OCI-LY1 (cell line): ENCODE measurements around the gene SEMA3B.

Experiments used
- H2AFZ ChIP-seq: fragments of 200-600 bp; sonication (generic), shearing (Covaris generic); 2 replicates; pipeline ENCODE4 v1.6.0; 2014; ENCODE audit warnings: antibody characterized with exemption, mild to moderate bottlenecking, low read length
- H3F3A ChIP-seq: fragments of 200-600 bp; sonication (generic), shearing (Covaris generic); 2 replicates; pipeline ENCODE4 v1.6.0; 2014; ENCODE audit warnings: mild to moderate bottlenecking, antibody characterized with exemption, low read length, moderate library complexity; ENCODE audit not compliant: insufficient read depth
- H3K27ac ChIP-seq: fragments of 200-600 bp; sonication (generic); 2 replicates; pipeline ENCODE4 v1.5.1; 2014; ENCODE audit warnings: low read length, mixed run types, mild to moderate bottlenecking, low read depth; ENCODE audit not compliant: poor library complexity, severe bottlenecking
- H3K27me3 ChIP-seq: fragments of 200-600 bp; sonication (generic); 2 replicates; pipeline ENCODE4 v1.6.0; 2014; ENCODE audit warnings: antibody characterized with exemption, mild to moderate bottlenecking, low read length, moderate library complexity; ENCODE audit not compliant: insufficient read depth
- H3K36me3 ChIP-seq: fragments of 200-600 bp; sonication (generic); 2 replicates; pipeline ENCODE4 v1.6.1; 2014; ENCODE audit warnings: mild to moderate bottlenecking, antibody characterized with exemption, low read length, moderate library complexity, mixed read lengths; ENCODE audit not compliant: insufficient read depth
- H3K4me1 ChIP-seq: fragments of 200-600 bp; sonication (generic); 2 replicates; pipeline ENCODE4 v1.5.1; 2014; ENCODE audit warnings: mild to moderate bottlenecking, low read length, moderate library complexity; ENCODE audit not compliant: insufficient read depth, severe bottlenecking
- H3K4me2 ChIP-seq: fragments of 200-600 bp; sonication (generic), shearing (Covaris generic); 2 replicates; pipeline ENCODE4 v1.6.1; 2014; ENCODE audit warnings: low read length
- H3K4me3 ChIP-seq: fragments of 200-600 bp; sonication (generic); 2 replicates; pipeline ENCODE4 v1.5.1; 2014; ENCODE audit warnings: low read length, low read depth, mild to moderate bottlenecking, mixed read lengths; ENCODE audit not compliant: poor library complexity, severe bottlenecking
- H3K79me2 ChIP-seq: fragments of 200-600 bp; shearing (Covaris generic); 2 replicates; pipeline ENCODE4 v1.6.1; 2016; ENCODE audit warnings: mixed run types, low read length, mixed read lengths; ENCODE audit not compliant: insufficient read depth
- H3K9ac ChIP-seq: fragments of 200-600 bp; sonication (generic), shearing (Covaris generic); 2 replicates; pipeline ENCODE4 v1.6.1; 2014; ENCODE audit warnings: mild to moderate bottlenecking, low read length, mixed read lengths
- H3K9me2 ChIP-seq: fragments of 200-600 bp; sonication (generic), shearing (Covaris generic); 2 replicates; pipeline ENCODE4 v1.6.1; 2014; ENCODE audit warnings: low read depth, mild to moderate bottlenecking, low read length, mixed read lengths
- H3K9me3 ChIP-seq: fragments of 200-600 bp; shearing (Covaris generic); 2 replicates; pipeline ENCODE4 v1.6.1; 2014; ENCODE audit warnings: low read length, mixed read lengths
- H4K20me1 ChIP-seq: fragments of 200-600 bp; sonication (generic), shearing (Covaris generic); 2 replicates; pipeline ENCODE4 v1.6.0; 2016; ENCODE audit warnings: mild to moderate bottlenecking, low read length; ENCODE audit not compliant: insufficient read depth
- EZH2 ChIP-seq: fragments of 200-600 bp; sonication (generic), shearing (Covaris generic); IDR thresholded peaks from 2 replicates; pipeline ENCODE4 v1.8.0; 2017; ENCODE audit warnings: borderline replicate concordance, mixed run types, mild to moderate bottlenecking, antibody characterized with exemption, low read length, moderate library complexity, mixed read lengths
- TF ChIP-seq, protein P1 (sequence below): fragments of 200-600 bp; sonication (generic), shearing (Covaris generic); IDR thresholded peaks from 2 replicates; pipeline ENCODE4 v1.5.1; 2017; ENCODE audit warnings: mild to moderate bottlenecking, antibody characterized with exemption, low read length, moderate library complexity, mixed read lengths

Gene SEMA3B

DNA sequence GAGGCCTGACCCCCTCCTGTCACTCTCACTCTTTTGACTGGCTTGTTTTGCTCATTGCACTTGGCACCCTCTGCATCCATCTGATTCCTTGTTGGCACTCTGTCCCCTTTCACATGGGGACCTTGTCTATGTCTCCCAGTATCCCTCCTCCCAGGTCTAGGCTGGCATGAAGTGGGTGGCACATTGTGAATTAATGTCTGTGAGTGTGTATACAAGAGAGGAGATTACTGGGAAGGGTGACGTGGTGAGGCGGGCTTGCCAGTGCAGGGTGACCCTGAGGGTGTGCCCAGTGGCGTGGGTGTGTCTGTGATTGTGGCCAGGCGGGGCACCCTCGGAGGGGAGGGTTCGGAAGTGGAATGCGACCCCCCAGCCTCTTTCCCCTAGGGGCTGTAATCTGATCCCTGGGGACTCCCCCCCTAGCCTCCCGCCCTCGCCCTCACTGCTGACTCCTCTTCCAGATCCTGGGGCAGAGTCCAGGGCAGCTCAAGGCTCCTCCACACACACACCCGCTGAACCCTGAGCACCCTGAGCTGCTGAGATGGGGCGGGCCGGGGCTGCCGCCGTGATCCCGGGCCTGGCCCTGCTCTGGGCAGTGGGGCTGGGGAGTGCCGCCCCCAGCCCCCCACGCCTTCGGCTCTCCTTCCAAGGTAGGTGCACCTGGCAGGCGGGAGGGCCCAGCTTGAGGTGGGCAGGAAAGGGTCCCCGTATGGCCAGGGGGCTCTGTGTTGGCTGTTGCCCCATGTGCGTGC is at the start of gene SEMA3B:
Gene SEMA3B, plus strand, starts transcription at position 445 of the 749 bp plus-strand sequence. Its CDS starts 94 bp downstream, at position 539.
- no peaks in the 10 kb centered on the region for H3F3A ChIP-seq
- TF ChIP-seq EZH2, result no peak
- TF ChIP-seq, protein P1, sequence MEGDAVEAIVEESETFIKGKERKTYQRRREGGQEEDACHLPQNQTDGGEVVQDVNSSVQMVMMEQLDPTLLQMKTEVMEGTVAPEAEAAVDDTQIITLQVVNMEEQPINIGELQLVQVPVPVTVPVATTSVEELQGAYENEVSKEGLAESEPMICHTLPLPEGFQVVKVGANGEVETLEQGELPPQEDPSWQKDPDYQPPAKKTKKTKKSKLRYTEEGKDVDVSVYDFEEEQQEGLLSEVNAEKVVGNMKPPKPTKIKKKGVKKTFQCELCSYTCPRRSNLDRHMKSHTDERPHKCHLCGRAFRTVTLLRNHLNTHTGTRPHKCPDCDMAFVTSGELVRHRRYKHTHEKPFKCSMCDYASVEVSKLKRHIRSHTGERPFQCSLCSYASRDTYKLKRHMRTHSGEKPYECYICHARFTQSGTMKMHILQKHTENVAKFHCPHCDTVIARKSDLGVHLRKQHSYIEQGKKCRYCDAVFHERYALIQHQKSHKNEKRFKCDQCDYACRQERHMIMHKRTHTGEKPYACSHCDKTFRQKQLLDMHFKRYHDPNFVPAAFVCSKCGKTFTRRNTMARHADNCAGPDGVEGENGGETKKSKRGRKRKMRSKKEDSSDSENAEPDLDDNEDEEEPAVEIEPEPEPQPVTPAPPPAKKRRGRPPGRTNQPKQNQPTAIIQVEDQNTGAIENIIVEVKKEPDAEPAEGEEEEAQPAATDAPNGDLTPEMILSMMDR, result no peak
- no peak within 1 kb of the TSS for H3K27ac ChIP-seq
- H3K9me3 ChIP-seq, result no peaks in the 10 kb centered on the region
- no peaks in the 10 kb centered on the region for H3K79me2 ChIP-seq
- no peaks in the 10 kb centered on the region for H4K20me1 ChIP-seq
- H3K36me3 ChIP-seq, result no peaks in the 10 kb centered on the region
- no peaks in the 10 kb centered on the region for H3K9me2 ChIP-seq
- H3K27me3 ChIP-seq, result 0 out of 2 replicates have a peak, but pooled peaks cover 4% of the 10 kb centered on the region
- no peak within 1 kb of the TSS for H3K4me2 ChIP-seq
- H3K9ac ChIP-seq, result no peak within 1 kb of the TSS
- peaks cover 6% of the 10 kb centered on the region for H3K4me1 ChIP-seq
- H2AFZ ChIP-seq, result no peak within 1 kb of the TSS
- H3K4me3 ChIP-seq, result no peak within 1 kb of the TSS

DNA sequence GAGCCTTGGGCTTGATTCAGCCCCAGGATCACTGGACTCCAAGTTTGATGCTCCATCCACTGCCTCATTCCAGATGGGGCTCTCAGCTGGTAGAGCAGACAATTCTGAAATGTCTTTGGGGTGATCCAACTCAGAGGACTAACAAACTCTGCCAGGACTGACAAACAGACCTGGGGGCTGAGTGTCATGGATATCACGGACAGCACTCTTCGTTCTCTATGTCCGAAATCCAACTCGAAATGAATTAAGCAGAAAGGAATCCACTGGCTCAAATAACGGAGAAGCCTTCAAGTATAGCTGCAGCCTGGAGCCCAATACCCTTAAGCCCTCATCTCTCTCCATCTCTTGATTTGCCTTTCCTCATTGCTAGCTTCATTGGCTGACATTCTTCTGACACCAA is 49.7 kb upstream of the SEMA3B start:
- H3K4me3 ChIP-seq, result no peak overlapping the region
- no peaks in the 10 kb centered on the region for H3K9me3 ChIP-seq
- no peak overlapping the region for H3K27ac ChIP-seq
- H3K9ac ChIP-seq, result no peak overlapping the region
- no peaks in the 10 kb centered on the region for H3K9me2 ChIP-seq
- H3K27me3 ChIP-seq, result peaks cover 14% of the 10 kb centered on the region; the same call in 1 of the 2 replicates
- TF ChIP-seq EZH2, result no peak
- TF ChIP-seq, protein P1, result no peak
- H3F3A ChIP-seq, result no peaks in the 10 kb centered on the region
- H2AFZ ChIP-seq, result no peak overlapping the region
- no peaks in the 10 kb centered on the region for H3K36me3 ChIP-seq
- H3K4me1 ChIP-seq, result no peaks in the 10 kb centered on the region
- H3K4me2 ChIP-seq, result no peak overlapping the region
- H3K79me2 ChIP-seq, result no peaks in the 10 kb centered on the region
- no peaks in the 10 kb centered on the region for H4K20me1 ChIP-seq

DNA sequence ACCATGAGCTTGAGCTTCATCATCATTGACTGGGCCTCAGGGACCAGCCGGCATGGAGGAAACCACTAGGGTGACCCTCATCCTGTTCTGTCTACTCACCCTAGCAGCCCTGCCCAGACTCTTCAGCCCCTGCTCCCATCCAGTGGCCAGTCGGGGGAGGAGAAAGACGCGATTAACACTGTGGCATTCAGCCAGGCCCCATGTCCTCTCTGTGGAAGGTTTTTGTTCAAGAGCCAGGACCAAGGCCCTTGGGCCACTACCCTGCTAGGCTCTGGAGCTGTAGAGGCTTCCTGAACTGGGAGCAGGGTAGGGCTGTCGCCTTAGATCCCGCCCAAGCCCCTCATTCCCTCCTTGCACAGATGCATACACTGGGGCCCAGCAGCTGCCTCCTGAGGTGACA is 48.8 kb upstream of the SEMA3B start:
- no peak overlapping the region for H2AFZ ChIP-seq
- peaks cover 14% of the 10 kb centered on the region; the same call in 1 of the 2 replicates for H3K27me3 ChIP-seq
- no peaks in the 10 kb centered on the region for H3K9me3 ChIP-seq
- TF ChIP-seq, protein P1, result no peak
- TF ChIP-seq EZH2, result no peak
- H3K36me3 ChIP-seq, result no peaks in the 10 kb centered on the region
- H3F3A ChIP-seq, result no peaks in the 10 kb centered on the region
- H3K79me2 ChIP-seq, result no peaks in the 10 kb centered on the region
- H3K4me1 ChIP-seq, result no peaks in the 10 kb centered on the region
- H3K9ac ChIP-seq, result no peak overlapping the region
- no peak overlapping the region for H3K4me2 ChIP-seq
- H3K4me3 ChIP-seq, result no peak overlapping the region
- H3K9me2 ChIP-seq, result no peaks in the 10 kb centered on the region
- no peak overlapping the region for H3K27ac ChIP-seq
- H4K20me1 ChIP-seq, result no peaks in the 10 kb centered on the region
